Uterus (tissue), 4 donors: ENCODE data around the gene MIS18A. TPM values are rescaled to one million over a fixed set of nuclear protein-coding genes. Genes with fewer than 3 reads are reported as not detected.
A peak's percentile ranks its signal among the peaks of the same experiment; 100 is the strongest.

Experiments
- DNase-seq, 2 donors: peaks; one replicate each; pipeline ENCODE4 v3.0.0-alpha.2; 2019 to 2020
- H3K27ac ChIP-seq, 2 donors: fragments of 200-600 bp; sonication (generic); 1 replicate in 1 of 2; 2 replicates in 1 of 2; pipeline ENCODE4 v1.5.1; 2016 to 2018
- H3K27me3 ChIP-seq, 2 donors: fragments of 200-600 bp; sonication (generic); one replicate each; pipeline ENCODE4 v1.5.1; 2018 to 2019; ENCODE audit warnings: control low read depth in 1 of 2
- H3K36me3 ChIP-seq, 2 donors: fragments of 200-600 bp; sonication (generic); one replicate each; pipeline ENCODE4 v1.5.1; 2019; ENCODE audit warnings: control low read depth in 1 of 2
- H3K4me1 ChIP-seq, 2 donors: fragments of 200-600 bp; sonication (generic); one replicate each; pipeline ENCODE4 v1.5.1; 2018 to 2019; ENCODE audit warnings: control low read depth in 1 of 2
- H3K4me3 ChIP-seq, 2 donors: fragments of 200-600 bp; sonication (generic); 1 replicate in 1 of 2; 2 replicates in 1 of 2; pipeline ENCODE4 v1.5.1; 2018 to 2019; ENCODE audit warnings: mild to moderate bottlenecking in 1 of 2
- H3K9me3 ChIP-seq, 2 donors: fragments of 200-600 bp; sonication (generic); one replicate each; pipeline ENCODE4 v1.5.1; 2019; ENCODE audit warnings: control low read depth in 1 of 2
- CTCF ChIP-seq, 4 experiments: fragments of 200-600 bp in 2 of 4; fragments of 450-650 bp in 2 of 4; sonication (generic) in 2 of 4; IDR thresholded peaks; one replicate each; pipeline ENCODE4 v1.5.1; 2016 to 2019; ENCODE audit warnings: antibody characterized with exemption in 4 of 4, mild to moderate bottlenecking in 2 of 4, moderate library complexity in 1 of 4
- POLR2A ChIP-seq, 2 donors: fragments of 450-650 bp; IDR thresholded peaks; one replicate each; pipeline ENCODE4 v1.6.1; 2016; ENCODE audit warnings: antibody characterized with exemption in 2 of 2, mild to moderate bottlenecking in 1 of 2, moderate library complexity in 1 of 2
- intact Hi-C: fragments of 100-400 bp; cut with DNase I; formaldehyde crosslinking; loops from one replicate; pipeline ENCODE4 v1.15.1; 2023; ENCODE audit warnings: low total_unique reads
- total RNA-seq, 4 donors: library from RNA; depleted of rRNA in 3 of 4; stranded (reverse); fragments of >200 nt in 3 of 4; gene quantifications; one replicate each; pipeline versions ENCODE4 v1.1.0 to v1.2.4, GENCODE V29; 2014 to 2023
- donor health status: DM: yes; HTN: yes; CAD: no.

Gene MIS18A
- total RNA-seq, 4 donors from 2014 or later = 2.4 to 25.6 (median 12.2) TPM

GRCh38 chr21:32256873-32257620 is 21.8 kb downstream of the MIS18A start:
- Histone ChIP-seq H3K27ac (peak overlapping the region; percentile 51 to 63), H3K4me3 (no peak overlapping the region), H3K27me3 (no peaks in the 10 kb centered on the region), H3K4me1 (peaks cover 0 to 6% of the 10 kb centered on the region in 2 donors), H3K9me3 (no peaks in the 10 kb centered on the region), H3K36me3 (no peaks in the 10 kb centered on the region)
- intact Hi-C loops = loop anchor here (5.0 kb wide), 1 partner anchor 390 kb away; no protein-coding TSS in a partner anchor
- peak; percentile 83 to 84 for DNase-seq
- no peak for TF ChIP-seq CTCF (IDR thresholded peaks at IDR 0.05)
- TF ChIP-seq POLR2A (IDR thresholded peaks at IDR 0.05) = no peak

GRCh38 chr21:32256251-32256650 is 22.6 kb downstream of the MIS18A start:
- TF ChIP-seq POLR2A (IDR thresholded peaks at IDR 0.05) (no peak), CTCF (IDR thresholded peaks at IDR 0.05) (no peak)
- Histone ChIP-seq H3K4me3 (no peak overlapping the region), H3K27ac (peak overlapping the region; percentile 51 to 63), H3K9me3 (no peaks in the 10 kb centered on the region), H3K27me3 (no peaks in the 10 kb centered on the region), H3K36me3 (no peaks in the 10 kb centered on the region), H3K4me1 (peaks cover 0 to 6% of the 10 kb centered on the region in 2 donors)
- no peak for DNase-seq
- intact Hi-C loops = loop anchor here (5.0 kb wide), 1 partner anchor 389 kb away; no protein-coding TSS in a partner anchor

GRCh38 chr21:32253215-32253641 is 25.6 kb downstream of the MIS18A start:
- H3K9me3 ChIP-seq = no peaks in the 10 kb centered on the region
- peak; percentile 33 to 59 for DNase-seq
- H3K36me3 ChIP-seq = no peaks in the 10 kb centered on the region
- intact Hi-C loops = no loop called here
- no peak overlapping the region for H3K27ac ChIP-seq
- H3K4me3 ChIP-seq = no peak overlapping the region
- H3K27me3 ChIP-seq = no peaks in the 10 kb centered on the region
- peaks cover 0 to 6% of the 10 kb centered on the region in 2 donors for H3K4me1 ChIP-seq
- no peak for TF ChIP-seq POLR2A (IDR thresholded peaks at IDR 0.05)
- TF ChIP-seq CTCF (IDR thresholded peaks at IDR 0.05) = no peak

- no peak overlapping the region for H3K27ac ChIP-seq
- H3K27me3 ChIP-seq = no peaks in the 10 kb centered on the region
- H3K36me3 ChIP-seq = no peaks in the 10 kb centered on the region
- TF ChIP-seq CTCF (IDR thresholded peaks at IDR 0.05) = no peak
- no peak for TF ChIP-seq POLR2A (IDR thresholded peaks at IDR 0.05)
- H3K4me1 ChIP-seq = peaks cover 0 to 6% of the 10 kb centered on the region in 2 donors
- no peak overlapping the region for H3K4me3 ChIP-seq
- no peaks in the 10 kb centered on the region for H3K9me3 ChIP-seq
- DNase-seq = no peak
- intact Hi-C loops = no loop called here
Measured at GRCh38 chr21:32252136-32252535, 26.7 kb downstream of the MIS18A start.

- no peaks in the 10 kb centered on the region for H3K27me3 ChIP-seq
- intact Hi-C loops = no loop called here
- H3K27ac ChIP-seq = no peak overlapping the region
- H3K36me3 ChIP-seq = no peaks in the 10 kb centered on the region
- no peaks in the 10 kb centered on the region for H3K4me1 ChIP-seq
- H3K9me3 ChIP-seq = no peaks in the 10 kb centered on the region
- no peak for DNase-seq
- TF ChIP-seq CTCF (IDR thresholded peaks at IDR 0.05) (no peak), POLR2A (IDR thresholded peaks at IDR 0.05) (no peak)
- H3K4me3 ChIP-seq = no peak overlapping the region
Measured at GRCh38 chr21:32249511-32250280, 29.2 kb downstream of the MIS18A start.
